Kidney (tissue), 14 donors: ENCODE measurements around the gene PDGFRB. TPM values are rescaled to one million over a fixed set of nuclear protein-coding genes. Genes with fewer than 3 reads are reported as not detected.

Experiments used
- DNase-seq, 5 donors: peaks; one replicate each; pipeline ENCODE4 v3.0.0-alpha.2; 2013 to 2020
- FAIRE-seq: peaks from 2 replicates; lab custom pipeline; 2012; peaks lifted over from hg19 to GRCh38; lab: Jason Lieb, UNC
- H3K27ac ChIP-seq, 2 donors: one replicate each; pipeline ENCODE4 v1.7.0; 2013; ENCODE audit warnings: low read depth in 2 of 2, low read length in 2 of 2, inconsistent platforms in 1 of 2
- H3K27me3 ChIP-seq: one replicate; pipeline ENCODE4 v1.7.1; 2013; ENCODE audit warnings: low read length, inconsistent platforms; ENCODE audit not compliant: control insufficient read depth, insufficient read depth
- H3K36me3 ChIP-seq, 3 donors: one replicate each; pipeline versions ENCODE4 v1.7.0 to v1.7.1; 2013; ENCODE audit warnings: low read length in 3 of 3, control low read depth in 1 of 3, inconsistent platforms in 1 of 3; ENCODE audit not compliant: insufficient read depth in 3 of 3, control insufficient read depth in 2 of 3
- H3K4me1 ChIP-seq, 3 donors: one replicate each; pipeline versions ENCODE4 v1.7.0 to v1.7.1; 2013; ENCODE audit warnings: low read length in 3 of 3, inconsistent platforms in 1 of 3, low read depth in 1 of 3; ENCODE audit not compliant: control insufficient read depth in 2 of 3, insufficient read depth in 2 of 3
- H3K4me3 ChIP-seq, 3 donors: one replicate each; pipeline versions ENCODE4 v1.7.0 to v1.8.1; 2013; ENCODE audit warnings: low read length in 3 of 3, control low read depth in 1 of 3, inconsistent platforms in 1 of 3
- H3K9ac ChIP-seq, 3 donors: one replicate each; pipeline versions ENCODE4 v1.7.0 to v1.7.1; 2013; ENCODE audit warnings: low read length in 3 of 3, control low read depth in 1 of 3, inconsistent platforms in 1 of 3
- H3K9me3 ChIP-seq, 3 donors: one replicate each; pipeline versions ENCODE4 v1.7.0 to v1.7.1; 2013; ENCODE audit warnings: low read length in 3 of 3, control low read depth in 1 of 3, inconsistent platforms in 1 of 3; ENCODE audit not compliant: control insufficient read depth in 2 of 3, insufficient read depth in 1 of 3
- intact Hi-C: fragments of 100-400 bp; cut with DNase I; formaldehyde crosslinking; loops from one replicate; pipeline ENCODE4 v1.11.1; 2022
- polyA plus RNA-seq: library from polyadenylated mRNA; stranded (reverse); fragments of 350-450 nt; fragmentation: Illumina TruSeq; extraction: RNeasy Lipid Tissue Mini Kit (QIAGEN cat#74804); gene quantifications from one replicate; pipeline ENCODE4 v1.2.3, GENCODE V29; 2014; ENCODE audit warnings: low read depth, low replicate concordance; ENCODE audit not compliant: insufficient read depth
- total RNA-seq: library from RNA; stranded (reverse); fragmentation: NEBNext Ultra II Directional; extraction: Animal tissue kit (Norgen Biotek cat#: 25700); gene quantifications from one replicate; pipeline ENCODE4 v1.2.1, GENCODE V29; 2021
- TF ChIP-seq, protein P1 (sequence below): IDR thresholded peaks from 3 replicates; pipeline ENCODE4 v1.5.1; 2012; ENCODE audit warnings: mild to moderate bottlenecking, moderate library complexity, borderline replicate concordance; ENCODE audit not compliant: insufficient read depth; ENCODE audit errors: extremely low read depth
- donor health status: control.
- donor health status: control.
- donor health status: control.
- donor health status: control.
- donor health status: control.
- donor health status: DM: yes; HTN: yes; CAD: no.
- donor health status: Normal renal cell carcinoma (clear cell type).

The PDGFRB gene
- total and polyA plus RNA-seq, 2 donors from 2014 or later = 50.4 to 104 TPM

- Histone ChIP-seq H3K9me3 (no peaks in the 10 kb centered on the region), H3K36me3 (no peaks in the 10 kb centered on the region), H3K9ac (no peak overlapping the region), H3K4me1 (peaks cover 0 to 4% (median 0%) of the 10 kb centered on the region in 3 donors), H3K4me3 (no peak overlapping the region), H3K27ac (no peak overlapping the region), H3K27me3 (no peaks in the 10 kb centered on the region)
- TF ChIP-seq, protein P1, sequence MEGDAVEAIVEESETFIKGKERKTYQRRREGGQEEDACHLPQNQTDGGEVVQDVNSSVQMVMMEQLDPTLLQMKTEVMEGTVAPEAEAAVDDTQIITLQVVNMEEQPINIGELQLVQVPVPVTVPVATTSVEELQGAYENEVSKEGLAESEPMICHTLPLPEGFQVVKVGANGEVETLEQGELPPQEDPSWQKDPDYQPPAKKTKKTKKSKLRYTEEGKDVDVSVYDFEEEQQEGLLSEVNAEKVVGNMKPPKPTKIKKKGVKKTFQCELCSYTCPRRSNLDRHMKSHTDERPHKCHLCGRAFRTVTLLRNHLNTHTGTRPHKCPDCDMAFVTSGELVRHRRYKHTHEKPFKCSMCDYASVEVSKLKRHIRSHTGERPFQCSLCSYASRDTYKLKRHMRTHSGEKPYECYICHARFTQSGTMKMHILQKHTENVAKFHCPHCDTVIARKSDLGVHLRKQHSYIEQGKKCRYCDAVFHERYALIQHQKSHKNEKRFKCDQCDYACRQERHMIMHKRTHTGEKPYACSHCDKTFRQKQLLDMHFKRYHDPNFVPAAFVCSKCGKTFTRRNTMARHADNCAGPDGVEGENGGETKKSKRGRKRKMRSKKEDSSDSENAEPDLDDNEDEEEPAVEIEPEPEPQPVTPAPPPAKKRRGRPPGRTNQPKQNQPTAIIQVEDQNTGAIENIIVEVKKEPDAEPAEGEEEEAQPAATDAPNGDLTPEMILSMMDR = no peak
- peak in 1 of 5 donors; percentile 48 for DNase-seq
- intact Hi-C loops = no loop called here
- no peak for FAIRE-seq
Measured at GRCh38 chr5:150114102-150114641, 41.5 kb downstream of the PDGFRB start.

GRCh38 chr5:150113047-150113744 lies 42.4 kb downstream of the PDGFRB start:
- H3K27ac ChIP-seq = no peak overlapping the region
- DNase-seq (peak in 3 of 5 donors; percentile 6 to 66 (median 42)), FAIRE-seq (no peak)
- H3K9me3 ChIP-seq = no peaks in the 10 kb centered on the region
- TF ChIP-seq, protein P1 = no peak
- H3K4me1 ChIP-seq = peaks cover 0 to 4% (median 0%) of the 10 kb centered on the region in 3 donors
- H3K4me3 ChIP-seq = no peak overlapping the region
- intact Hi-C loops = no loop called here
- H3K9ac ChIP-seq = no peak overlapping the region
- no peaks in the 10 kb centered on the region for H3K36me3 ChIP-seq
- H3K27me3 ChIP-seq = no peaks in the 10 kb centered on the region

DNA sequence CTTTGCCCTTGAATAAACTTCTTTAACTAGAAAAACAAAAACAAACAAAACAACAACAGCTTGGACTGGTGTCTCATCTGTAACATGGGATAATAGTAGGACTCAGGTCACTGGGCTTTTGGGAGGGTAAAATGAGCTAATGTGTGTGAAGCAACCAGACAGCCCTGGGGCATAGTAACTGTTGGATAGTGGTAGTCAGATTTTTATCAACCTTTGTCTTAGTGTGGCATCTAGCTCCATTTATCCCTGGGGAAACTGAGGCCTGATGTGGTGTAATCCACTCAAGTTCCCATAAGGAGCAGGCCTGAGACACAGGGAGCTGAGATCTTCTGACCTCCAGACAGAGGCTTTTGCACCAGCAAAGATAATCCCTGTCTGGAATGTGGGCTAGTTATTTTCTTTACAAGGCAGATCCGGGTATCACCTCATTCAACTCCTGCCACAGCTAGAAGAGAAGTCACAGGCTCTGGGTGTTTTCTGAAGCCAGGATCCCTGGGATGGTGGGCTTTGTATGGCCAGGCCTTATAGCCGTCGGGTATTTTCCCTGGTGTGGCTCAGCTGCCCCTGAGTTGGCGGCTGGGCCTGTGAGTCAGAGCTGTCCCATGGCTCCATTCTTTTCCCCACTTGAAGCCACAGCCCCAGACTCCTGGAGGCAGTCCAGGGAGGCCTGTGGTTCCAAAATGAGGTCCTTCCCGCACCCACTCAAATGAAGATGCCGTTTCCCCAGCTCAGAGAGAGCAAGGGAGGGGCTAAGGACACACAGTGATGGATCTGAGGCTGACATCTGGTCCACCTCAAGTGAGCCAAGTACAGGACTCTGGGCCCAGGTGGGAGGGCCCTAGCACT lies 43.2 kb downstream of the PDGFRB start:
- H3K4me1 ChIP-seq = peaks cover 0 to 4% (median 0%) of the 10 kb centered on the region in 3 donors
- DNase-seq (peak in 1 of 5 donors; percentile 82), FAIRE-seq (no peak)
- no peaks in the 10 kb centered on the region for H3K36me3 ChIP-seq
- H3K9me3 ChIP-seq = no peaks in the 10 kb centered on the region
- peak overlapping the region in 1 of 2 donors; percentile 1 for H3K27ac ChIP-seq
- TF ChIP-seq, protein P1 = no peak
- H3K4me3 ChIP-seq = no peak overlapping the region
- H3K9ac ChIP-seq = no peak overlapping the region
- intact Hi-C loops = no loop called here
- no peaks in the 10 kb centered on the region for H3K27me3 ChIP-seq
